ENCODE measurements around the gene HARS1.

- TF ChIP-seq CTCF (IDR thresholded peaks at IDR 0.05) (no peak), POLR2AphosphoS5 (IDR thresholded peaks at IDR 0.05; ENCODE audit: low read depth, low read length) (no peak), TCF7L2 (IDR thresholded peaks at IDR 0.05; ENCODE audit: low read depth, low read length) (no peak), SIN3A (IDR thresholded peaks at IDR 0.05; ENCODE audit: borderline replicate concordance, insufficient read depth, low read depth, low read length) (no peak)
Measured at GRCh38 chr5:140631036-140631417, 60.1 kb downstream of the HARS1 start.
